DMS 273 (cell line): ENCODE results near the gene SERPINB2.

ENCODE experiments used
- DNase-seq: peaks from one replicate; lab custom pipeline; 2025; ENCODE audit not compliant: unreplicated experiment; lab: John Stamatoyannopoulos, UW

SERPINB2 gene, protein sequence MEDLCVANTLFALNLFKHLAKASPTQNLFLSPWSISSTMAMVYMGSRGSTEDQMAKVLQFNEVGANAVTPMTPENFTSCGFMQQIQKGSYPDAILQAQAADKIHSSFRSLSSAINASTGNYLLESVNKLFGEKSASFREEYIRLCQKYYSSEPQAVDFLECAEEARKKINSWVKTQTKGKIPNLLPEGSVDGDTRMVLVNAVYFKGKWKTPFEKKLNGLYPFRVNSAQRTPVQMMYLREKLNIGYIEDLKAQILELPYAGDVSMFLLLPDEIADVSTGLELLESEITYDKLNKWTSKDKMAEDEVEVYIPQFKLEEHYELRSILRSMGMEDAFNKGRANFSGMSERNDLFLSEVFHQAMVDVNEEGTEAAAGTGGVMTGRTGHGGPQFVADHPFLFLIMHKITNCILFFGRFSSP

DNA sequence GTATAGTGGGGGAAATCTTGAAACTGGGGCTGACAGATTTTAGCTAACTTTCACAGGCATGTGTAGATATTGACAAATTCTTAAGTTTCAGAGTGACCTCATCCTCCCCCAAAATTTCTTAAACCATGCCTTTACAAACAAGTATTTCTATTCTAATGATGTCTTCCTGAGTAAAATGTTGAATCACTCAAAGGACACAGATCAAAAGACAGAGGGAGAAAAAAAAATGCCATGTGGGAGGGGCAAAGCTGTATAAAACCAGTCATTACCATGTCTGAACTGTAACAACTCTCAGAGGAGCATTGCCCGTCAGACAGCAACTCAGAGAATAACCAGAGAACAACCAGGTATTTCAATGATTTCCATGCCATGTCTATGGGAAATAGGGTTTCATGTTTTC, at the start of gene SERPINB2:
TSS of gene SERPINB2 (plus strand) at position 282 of the 400 bp plus-strand sequence. CDS start 3,740 bp downstream, outside the sequence.
- DNase-seq = no peak

DNA sequence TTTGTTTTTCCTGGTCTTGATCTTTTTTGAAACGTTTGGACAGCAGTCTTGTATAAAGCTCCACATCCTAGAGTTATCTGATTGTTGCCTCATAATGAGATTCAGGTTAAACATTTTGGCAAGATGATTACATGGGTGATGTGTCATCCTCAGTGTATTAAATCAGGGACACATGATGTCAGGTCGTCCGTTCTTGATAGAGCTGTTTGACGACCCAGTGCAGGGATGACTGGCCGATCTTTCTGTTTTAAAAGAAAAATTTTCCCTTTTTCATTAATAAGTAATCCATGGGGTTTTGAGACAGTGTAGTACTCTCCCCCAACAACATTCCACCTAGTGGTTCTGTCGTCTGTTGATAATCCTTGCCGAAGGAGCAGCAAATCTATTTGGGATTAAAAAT, 44.5 kb upstream of the SERPINB2 start:
- DNase-seq = no peak

DNA sequence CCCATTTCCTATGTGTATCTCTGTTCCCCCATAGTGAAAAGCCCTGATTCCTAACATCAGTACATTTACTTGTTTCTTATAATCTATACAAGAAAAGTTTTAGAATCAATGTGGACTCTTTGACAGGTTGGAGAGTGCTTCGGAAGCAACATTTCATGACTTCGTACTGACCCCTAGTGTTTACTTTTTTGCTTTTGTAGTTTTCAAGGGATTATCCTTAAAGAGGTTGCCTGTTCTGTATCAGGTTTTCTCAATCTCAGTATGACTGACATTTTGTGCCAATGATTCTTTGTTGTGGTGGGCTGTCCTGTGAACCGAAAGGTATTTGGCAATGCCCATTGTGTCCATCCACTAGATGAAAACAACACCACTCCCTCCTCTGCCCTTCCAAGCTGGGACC, 43.3 kb upstream of the SERPINB2 start:
- peak; percentile 40 for DNase-seq

DNA sequence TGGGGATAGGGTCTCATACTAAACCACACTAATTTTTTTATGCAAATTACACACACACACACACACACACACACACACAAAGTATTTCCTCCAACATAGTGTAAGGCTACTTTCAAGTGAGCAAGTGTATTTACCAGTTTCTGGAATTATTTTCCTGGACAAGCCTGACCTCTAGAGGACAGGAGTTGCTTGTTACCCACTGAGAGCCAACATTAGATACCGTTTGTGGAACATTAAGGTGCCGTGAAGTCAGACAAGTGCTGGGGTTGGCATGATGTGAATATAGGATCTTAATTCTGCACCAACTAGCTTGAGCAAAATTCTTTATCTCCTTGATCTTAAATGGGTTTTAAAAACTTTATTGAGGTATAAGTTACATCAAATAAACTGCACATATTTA, 39.3 kb upstream of the SERPINB2 start:
- peak; percentile 71 for DNase-seq

DNA sequence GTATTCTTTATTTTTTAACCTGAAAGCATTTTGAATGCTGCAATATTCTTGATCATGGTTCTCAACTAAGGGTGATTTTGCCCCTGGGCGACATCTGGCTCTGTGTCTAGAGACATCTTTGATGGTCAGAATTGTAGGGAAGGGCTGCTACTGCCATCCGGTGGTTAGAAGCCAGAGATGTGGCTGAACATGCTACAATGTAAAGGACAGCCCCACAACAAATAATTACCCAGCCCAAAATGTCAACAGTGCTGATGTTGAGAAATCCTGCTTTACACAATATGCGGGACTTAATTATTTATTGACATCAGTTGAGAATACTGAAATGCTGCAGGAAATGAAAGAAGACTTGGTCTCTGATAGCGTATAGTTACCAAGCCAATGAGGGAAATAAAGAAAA, 37.5 kb upstream of the SERPINB2 start:
- DNase-seq = peak; percentile 29

DNA sequence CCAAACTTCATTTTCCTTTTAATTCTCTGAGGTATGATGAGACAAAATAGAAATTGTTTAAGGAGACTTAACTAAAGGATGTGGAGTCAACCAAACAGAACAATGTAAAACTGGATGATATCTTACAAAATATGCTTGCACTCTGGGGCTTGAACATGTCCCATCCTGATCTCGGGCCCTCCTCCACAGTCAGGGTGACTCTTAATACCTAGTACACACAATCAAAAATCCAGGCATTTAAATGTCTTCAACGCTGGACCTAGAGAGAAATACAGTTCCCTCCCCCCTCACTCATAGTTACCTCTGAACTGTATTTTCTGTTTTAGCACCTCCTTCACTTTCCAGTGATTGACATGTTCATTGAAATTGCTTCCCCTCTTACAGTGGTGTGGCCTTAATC, 36.9 kb upstream of the SERPINB2 start:
- no peak for DNase-seq

DNA sequence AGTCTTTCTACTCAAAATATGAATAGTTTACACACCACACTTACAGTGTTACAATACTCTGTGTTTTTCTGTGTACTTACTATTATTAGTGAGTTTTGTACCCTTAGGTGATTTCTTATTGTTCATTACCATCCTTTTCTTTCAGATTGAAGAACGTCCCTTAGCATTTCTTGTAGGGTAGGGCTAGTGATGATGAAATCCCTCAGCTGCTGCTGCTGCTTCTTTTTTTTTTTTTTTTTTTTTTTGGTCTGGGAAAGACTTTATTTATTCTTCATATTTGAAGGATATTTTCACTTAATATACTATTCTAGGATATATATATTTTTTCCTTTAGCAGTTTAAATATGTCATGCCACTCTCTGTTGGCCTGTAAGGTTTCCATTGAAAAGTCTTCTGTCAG, 29.0 kb upstream of the SERPINB2 start:
- no peak for DNase-seq

DNA sequence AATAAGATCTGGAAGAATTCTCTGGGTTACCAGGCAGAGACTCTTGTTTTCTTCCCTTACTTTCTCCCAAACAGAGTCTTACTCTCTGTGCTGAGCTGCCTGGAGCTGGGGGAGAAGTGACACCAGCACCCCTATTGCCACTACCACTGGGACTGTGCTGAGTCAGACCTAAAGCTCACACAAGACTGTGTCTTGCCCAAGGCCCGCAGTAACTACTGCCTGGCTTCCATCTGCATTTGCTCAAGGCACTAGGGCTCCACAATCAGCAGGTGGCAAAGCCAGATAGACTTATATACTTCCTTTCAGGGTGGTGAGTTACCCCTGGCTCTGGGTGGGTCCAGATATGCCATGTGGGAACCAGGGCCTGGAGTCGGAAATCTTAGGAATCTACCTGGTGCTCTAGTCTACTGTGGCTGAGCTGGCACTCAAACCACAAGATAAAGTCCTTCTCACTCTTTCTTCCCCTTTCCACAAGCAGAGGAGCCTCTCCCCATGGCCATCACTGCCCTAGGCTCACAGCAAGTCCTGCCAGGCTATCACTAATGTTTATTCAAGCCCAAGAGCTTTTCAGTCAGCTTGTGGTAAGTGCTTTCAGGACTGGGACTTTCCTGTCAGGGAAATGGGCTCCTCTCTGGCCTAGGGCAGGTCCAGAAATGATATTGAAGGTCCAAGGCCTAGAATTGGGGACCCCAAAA, 27.6 kb upstream of the SERPINB2 start:
- DNase-seq = no peak

DNA sequence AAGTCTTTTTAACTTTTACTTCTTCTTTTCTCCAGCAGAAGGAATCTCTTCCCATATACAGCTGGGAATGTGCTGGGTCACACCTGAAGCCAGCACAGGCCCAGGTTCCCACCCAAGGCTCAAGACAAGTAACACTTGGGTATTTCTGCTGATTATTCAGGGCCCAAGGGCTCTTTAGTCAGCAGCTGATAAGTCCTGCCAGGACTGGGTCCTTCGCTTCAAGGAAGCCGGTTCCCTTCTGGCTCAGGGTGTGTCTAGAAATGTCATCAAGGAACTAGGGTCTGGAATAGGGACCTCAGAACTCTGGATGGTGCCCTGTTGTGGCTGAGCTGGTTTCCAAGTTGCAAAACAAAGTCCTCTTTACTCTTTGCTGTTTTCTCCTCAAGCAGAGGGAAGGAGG, 27.0 kb upstream of the SERPINB2 start:
- no peak for DNase-seq

DNA sequence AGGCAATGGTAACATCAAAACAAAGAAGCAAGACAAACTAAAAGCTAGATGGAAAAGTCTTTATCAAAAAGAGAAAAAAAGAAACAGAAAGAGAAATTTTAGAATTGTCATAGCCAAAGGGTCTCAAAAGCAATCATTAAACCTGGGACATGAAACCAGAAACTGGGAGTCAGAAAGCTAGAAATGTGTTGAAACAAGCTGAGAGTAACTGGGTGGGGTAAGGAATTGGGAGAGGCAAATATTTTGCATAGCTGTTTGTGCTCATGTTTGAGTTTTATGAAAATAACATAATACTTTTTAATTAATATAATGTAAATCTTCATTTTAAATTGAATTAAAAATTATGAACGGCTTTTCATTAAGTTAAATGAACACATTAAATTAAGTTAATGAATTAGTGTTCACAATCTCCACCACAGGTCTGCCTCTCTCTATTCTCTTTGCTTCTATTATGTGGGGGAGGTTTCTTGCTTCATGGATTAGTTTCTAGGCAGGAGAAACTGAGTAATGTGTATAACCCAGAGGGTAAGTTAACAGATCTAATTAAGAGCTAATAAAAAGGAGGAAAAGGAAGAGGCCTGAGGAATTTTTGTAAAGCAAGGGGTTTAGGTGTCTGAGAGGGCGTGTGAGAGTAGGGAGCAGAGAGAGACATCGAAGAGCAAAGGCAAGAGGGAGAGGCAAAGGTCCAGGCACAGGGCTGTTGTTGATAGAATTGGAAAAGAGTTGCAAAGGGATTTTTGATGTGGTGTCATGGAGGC, 20.0 kb upstream of the SERPINB2 start:
- DNase-seq = no peak

DNA sequence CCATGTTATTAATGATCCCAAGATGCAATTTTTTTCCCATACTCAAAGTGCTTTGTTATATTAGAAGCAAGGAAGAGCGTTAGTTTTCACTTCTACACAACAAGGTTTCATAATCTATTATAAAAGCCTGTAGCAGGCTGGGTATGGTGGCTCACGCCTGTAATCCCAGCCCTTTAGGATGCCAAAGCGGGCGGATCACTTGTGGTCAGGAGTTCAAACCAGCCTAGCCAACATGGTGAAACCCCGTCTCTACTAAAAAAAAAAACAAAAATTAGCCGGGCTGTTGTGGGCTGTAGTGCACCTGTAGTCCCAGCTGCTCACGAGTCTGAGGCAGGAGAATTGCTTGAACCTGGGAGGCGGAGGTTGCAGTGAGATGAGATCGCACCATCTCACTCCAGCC, 19.0 kb upstream of the SERPINB2 start:
- DNase-seq = no peak

DNA sequence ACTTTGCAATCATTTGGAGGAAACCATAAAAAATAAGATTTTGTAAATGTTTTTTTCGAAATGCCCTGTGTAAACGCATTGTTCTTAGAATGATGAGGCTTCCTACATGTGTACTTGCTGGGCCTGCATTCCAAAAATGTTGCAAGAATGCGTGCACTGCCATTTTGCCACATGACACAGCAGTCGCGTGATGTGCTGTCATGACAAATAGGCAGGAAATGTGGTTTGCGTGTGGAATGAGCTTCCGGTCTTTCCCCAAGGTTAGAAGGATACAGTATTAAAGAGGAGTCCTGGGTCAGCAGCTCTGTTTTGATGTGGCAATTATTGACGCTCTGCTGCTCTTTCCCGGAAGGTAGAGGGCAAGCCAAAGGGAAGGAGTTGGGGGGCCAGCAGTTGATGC, 18.1 kb upstream of the SERPINB2 start:
- no peak for DNase-seq

DNA sequence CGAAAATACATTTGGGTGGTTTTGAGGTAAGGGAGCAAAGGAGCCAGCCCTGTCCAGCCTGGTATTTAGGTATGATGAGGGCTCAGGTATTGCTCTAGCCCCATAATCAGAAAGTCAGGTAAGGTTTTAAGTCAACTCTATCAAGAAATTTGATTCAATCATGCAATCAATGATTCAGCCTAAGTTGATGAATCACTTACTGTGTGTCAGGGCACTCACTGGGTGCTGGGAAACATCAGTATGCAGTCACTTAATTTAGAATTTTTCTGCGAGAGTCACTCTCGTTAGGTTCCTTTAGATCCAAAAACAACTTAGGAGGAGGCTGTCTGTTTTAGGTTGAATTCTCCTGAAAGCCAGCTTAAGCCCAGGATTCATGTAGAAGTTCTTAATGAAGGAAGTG, 17.7 kb upstream of the SERPINB2 start:
- no peak for DNase-seq

DNA sequence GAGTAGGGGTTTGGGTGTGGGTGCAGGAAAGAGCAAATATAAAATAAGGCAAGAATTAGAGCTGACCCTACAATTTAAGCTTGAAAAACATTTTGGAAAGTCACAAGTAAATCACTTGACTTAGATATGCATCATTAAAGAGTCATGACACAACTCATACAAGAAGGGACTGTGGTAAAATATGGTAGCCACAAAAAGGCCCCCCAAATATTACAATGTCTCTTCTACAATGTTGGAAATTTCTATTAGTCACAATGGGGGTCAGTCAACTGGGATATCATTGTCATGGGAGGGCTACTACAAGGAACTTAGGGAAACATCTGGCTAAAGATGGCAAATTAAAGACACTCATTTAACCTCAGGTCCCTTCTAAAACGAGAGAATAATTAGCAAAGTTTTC, 15.7 kb upstream of the SERPINB2 start:
- no peak for DNase-seq

DNA sequence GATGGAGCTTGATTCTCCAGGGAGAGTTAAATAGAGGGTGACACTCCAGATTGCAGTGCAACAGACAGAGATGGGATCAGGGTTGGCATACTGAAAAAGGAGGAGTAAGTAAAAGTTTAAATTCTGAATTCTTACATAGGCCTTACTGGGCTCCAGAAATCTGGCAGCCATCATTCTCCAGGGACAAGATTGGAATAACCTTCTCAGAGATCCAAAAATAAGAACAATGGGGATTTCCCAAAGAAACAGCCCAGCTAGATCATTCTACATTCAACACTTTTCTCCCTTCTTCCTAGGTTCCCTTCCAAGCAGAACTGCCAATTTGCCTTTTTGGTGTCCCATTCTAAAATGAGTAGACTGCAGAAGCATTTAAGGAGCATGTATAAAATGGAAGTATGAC, 14.9 kb upstream of the SERPINB2 start:
- DNase-seq = no peak

DNA sequence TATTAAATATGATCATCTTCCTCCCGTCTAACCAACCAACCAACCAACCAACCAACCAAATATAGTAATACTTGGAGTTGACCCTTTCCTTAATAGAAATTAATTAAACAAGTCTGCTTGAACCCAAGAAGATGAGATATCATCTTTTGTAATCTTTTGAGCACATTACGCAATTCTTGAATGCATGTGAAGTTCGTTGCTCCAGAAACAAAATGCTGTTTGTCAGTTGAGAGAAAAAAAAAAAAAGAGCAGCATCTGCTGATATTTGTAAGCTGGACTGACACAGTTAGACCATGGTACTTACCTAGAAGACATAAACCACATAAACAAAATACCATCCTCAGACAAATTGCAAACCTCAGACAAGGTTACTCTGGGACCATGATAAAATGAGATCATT, 9.2 kb upstream of the SERPINB2 start:
- no peak for DNase-seq

DNA sequence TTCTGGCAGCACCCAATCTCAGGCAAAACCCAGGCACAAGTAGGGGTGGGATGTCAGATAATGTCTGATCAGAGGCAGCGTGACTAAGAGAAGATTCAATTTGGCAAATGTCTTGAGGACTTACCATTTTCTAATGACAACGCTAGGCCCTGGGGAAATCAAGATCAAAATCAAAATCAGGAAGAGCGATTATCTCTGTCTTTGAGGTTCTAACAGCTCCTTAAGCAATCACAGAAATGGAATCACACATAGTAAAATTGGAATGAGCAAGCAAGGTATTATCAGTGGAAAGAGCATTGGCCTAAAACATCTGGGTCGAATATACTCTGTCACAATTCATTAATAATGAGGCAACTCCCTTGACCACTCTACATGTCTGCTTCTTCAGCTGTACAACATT, 8.6 kb upstream of the SERPINB2 start:
- DNase-seq = no peak

DNA sequence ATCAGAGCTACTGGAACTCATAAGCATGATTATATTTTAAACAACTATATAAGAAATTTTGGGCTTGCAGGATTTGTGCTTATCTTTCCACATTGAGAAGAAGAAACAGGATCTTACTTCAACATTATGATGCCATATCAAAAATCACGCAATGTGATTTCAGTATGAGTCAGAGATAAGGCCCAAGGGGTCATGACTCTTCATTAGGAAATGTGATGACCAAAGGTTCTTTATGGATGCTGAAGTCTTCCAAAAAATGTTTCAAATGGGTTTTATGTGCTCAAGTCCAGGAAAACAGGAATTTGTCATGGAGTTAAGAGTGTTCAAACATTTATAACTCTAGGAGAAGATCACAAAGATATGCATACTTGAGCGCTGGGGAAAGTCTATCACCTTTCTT, 7.8 kb upstream of the SERPINB2 start:
- DNase-seq = no peak

DNA sequence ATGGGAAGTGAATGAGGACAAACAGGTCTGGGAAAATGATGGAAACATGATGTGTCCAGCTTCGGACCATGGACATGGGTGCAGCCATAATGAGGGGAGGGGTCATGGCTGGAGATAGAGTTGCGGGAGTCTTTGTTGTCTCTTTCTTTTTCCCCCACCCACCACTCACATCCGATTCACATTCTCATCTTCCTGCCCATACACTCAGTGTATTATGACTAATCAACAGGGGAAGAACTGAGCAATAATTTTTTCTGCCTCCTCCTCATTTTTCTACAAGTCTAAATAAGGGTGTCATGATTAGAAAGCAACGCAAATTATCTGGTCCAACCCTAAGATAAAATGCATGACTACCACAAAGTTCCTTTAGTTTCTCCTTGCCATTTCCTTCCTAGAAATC, 5.7 kb upstream of the SERPINB2 start:
- DNase-seq = no peak

DNA sequence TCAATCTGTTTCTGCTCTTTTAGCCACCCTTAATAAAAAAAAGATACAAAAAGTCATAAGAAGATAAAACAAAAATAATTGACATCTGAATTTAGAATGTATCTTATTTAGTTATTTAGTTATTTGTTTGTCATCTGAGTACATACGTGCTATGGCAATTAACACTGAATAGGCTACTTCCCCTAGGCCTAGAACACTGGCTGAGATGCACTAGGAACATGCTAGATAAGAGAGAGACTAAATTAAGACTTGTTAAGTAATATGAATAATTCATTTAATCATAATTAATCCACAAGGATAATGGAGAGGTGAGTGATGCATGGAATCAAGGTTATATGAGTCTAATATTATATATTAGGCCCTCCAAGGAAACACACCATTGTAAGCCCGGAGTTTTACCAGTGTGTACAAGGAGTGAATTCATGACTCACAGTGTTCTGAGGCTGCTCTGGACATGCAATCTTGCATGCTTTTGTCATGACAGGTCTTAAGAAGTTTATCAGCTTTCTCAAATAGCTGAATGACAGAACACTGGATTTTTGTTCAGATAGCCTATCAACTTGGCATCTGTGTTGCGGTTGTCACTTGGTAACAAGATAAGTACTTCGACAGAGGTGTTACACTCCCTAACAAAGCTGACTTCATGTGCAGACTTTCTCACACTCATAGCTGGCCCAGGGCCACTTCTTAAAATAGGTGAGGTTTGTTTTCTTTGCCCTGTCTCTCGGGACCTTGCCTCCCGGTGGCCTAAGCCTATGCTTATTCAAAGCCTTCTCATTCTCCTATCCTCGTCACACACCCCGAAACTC, 5.0 kb upstream of the SERPINB2 start:
- DNase-seq = no peak

DNA sequence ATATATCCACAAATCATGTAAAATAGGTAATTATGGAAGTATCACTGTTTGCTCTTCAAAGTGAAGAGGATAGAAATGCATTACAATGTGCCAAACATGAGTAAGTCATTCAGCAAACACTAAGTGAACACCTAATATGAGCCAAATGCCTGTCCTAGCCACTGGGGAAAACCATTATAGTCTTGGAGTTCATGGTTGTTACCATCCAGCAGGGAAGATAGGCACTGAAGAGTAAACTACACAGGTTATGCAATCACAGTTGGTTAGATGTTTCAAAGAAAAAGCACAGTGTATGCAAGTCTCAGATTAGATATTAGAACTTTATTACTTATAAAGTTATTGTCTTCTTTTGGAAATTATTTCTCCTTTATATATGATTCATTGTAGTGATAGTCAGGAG, 3.9 kb upstream of the SERPINB2 start:
- DNase-seq = no peak
